GM18508 (cell line): Measurements from ENCODE around the gene ARHGEF38.

ENCODE experiments used
- ATAC-seq: cut with Tn5 transposase; IDR thresholded peaks from one replicate; pipeline ENCODE4 v1.9.1; 2021; ENCODE audit warnings: moderate number of reproducible peaks; ENCODE audit not compliant: insufficient read depth, unreplicated experiment

Gene ARHGEF38, protein sequence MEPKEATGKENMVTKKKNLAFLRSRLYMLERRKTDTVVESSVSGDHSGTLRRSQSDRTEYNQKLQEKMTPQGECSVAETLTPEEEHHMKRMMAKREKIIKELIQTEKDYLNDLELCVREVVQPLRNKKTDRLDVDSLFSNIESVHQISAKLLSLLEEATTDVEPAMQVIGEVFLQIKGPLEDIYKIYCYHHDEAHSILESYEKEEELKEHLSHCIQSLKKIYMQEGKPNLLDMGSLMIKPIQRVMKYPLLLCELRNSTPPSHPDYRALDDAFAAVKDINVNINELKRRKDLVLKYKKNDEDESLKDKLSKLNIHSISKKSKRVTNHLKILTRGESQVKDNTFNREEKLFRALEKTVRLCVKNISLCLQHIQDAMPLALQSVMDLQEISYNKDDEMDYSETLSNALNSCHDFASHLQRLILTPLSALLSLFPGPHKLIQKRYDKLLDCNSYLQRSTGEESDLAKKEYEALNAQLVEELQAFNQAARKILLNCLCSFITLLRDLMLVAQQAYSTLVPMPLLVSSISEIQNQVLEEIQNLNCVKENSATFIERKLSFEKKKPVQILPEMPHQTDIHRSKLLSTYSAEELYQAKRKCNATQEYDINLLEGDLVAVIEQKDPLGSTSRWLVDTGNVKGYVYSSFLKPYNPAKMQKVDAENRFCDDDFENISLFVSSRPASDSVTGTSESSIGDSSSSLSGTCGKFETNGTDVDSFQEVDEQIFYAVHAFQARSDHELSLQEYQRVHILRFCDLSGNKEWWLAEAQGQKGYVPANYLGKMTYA

GRCh38 chr4:105551965-105552746 is at the start of gene ARHGEF38:
ARHGEF38 (plus strand) TSS chr4:105552620; CDS start chr4:105552766, 146 bp downstream.
- no peak for ATAC-seq

DNA sequence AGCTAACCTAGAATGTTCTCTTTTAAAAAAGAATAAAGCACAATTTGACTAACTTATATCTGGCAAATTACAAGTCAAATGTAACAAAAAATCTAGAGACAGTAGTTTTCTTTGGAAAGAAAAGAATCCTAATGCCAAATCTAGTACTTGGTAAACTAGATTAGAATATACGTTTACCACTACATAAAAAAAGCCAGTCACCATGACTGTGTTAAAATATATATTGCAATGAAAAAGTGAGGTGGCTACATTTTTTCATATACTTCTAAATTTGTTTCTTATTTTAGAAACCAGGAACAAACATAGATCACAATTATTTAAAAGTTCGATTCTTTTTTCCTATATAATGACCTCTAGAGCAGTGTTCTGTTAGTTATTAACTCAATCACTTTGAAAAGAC is 48.9 kb upstream of the ARHGEF38 start:
- no peak for ATAC-seq

DNA sequence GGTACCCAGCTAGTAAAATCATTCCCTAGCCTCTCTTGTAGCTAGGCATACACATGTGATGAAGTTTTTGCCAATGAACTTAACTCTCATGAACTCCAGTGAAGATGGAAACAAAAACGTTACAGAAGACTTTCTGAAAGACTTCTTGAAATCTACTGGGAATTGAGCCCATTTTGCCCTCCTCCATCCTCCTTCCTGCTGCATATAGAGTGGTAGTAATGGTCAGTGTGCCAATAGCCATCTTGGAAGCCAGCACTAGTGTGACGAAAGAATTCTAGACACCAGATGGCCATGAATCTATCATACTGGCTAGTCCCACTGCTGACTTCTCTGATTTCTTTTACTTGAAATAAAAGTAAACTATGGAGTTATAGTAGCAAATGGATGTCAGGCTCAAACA is 47.7 kb upstream of the ARHGEF38 start:
- ATAC-seq: no peak

- ATAC-seq: peak; percentile 96
Observed at GRCh38 chr4:105509291-105509690, 43.1 kb upstream of the ARHGEF38 start.

GRCh38 chr4:105509714-105510113 is 42.7 kb upstream of the ARHGEF38 start:
- ATAC-seq: no peak

DNA sequence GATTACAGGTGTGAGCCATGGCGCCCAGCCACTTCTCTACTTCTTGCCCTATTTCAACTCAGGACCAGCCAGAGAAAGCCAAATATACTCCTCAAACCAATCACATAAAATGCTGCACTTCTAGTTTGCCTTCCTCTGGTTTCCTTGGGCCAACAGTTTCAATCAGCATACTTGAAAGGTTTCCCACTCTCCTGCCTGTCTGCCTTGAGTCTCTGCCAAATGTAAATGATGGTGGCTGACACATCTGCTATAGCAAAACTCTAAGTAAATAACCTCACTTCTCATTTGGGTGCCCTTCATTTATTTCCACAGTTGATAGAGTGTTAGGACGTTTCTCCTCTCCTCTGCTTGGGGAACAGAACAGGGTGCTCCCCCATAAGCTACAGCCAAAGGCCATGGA is 42.2 kb upstream of the ARHGEF38 start:
- ATAC-seq: no peak

DNA sequence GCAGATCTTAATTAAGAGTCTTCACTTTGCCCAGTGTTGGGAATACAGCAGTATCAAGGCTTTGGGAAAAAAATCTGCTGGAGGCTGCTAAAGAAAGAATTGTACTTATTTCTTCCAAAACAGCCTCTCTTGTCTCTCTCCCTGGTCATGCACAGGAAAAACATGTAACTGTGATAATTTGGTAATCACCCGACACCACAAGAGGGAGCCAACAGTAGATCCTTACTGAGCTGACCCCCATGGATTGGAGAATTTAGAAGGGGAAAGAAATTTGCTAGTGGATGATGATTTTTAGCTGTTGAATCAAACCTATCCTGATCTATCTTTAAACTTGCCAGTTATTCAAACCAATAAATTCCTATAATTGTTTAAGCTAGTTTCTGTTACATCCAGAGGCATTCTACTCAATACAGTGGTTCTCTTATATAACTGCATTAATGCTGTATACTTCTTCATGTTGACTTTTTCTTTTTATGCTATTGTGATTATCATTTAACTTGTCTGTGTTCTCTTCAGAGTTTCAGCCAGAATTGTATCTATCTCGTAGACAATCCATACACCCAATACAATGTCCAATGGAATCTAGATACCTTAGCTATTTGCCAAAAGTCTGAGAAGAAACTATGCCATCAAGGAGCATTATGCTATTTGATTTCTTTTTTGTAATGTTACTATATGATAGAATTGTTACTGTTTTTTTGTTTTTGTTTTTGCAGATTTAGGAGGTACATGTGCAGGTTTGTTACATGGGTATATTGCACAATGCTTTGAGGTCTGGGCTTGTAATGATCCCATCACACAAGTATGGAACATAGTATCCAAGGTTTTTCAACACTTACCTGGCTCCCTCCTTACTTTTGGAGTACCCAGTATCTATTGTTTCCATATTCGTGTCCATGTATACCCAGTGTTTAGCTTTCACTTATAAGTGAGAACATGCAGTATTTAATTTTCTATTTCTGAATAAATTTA is 31.3 kb upstream of the ARHGEF38 start:
- ATAC-seq: peak; percentile 65

DNA sequence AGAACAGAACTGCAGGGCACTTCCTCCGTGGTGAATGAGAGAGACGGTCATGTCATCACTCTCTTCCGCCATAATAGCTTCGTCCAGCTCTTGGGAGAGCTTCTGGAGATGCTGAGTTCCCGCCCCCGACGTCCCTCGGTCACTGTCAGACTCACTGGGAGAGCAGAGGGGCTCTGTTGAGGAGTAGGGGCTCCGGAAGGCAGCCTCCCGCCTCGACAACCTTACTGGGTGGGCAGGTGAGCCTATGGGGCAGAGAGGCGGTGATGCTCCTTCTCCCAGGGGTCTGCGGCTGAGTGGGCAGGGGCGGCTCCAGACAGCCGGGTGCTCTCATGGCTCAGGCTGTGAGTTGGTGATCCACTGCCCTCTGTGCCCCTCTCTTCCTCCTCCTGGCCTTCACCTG is 25.8 kb upstream of the ARHGEF38 start:
- no peak for ATAC-seq

DNA sequence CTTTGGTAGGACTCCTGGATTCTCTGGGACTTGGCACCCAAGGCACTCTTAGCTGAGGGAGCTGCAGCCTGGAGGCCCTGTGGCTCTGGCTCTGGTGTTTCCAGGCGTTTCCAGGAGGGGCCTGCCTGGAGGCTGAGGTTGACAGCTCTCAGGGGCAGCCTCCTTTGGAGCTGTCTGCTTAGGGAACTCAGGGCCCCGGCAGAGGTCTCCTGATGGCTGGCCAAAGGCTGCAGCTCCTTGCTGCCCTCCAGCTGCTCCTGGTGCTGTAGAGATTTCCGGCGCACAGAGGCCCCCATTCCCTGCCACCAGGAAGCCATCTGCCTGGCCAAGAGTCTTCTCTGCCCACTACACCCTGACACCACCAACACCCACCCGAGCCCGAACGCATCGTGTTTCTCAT is 25.3 kb upstream of the ARHGEF38 start:
- ATAC-seq: no peak

DNA sequence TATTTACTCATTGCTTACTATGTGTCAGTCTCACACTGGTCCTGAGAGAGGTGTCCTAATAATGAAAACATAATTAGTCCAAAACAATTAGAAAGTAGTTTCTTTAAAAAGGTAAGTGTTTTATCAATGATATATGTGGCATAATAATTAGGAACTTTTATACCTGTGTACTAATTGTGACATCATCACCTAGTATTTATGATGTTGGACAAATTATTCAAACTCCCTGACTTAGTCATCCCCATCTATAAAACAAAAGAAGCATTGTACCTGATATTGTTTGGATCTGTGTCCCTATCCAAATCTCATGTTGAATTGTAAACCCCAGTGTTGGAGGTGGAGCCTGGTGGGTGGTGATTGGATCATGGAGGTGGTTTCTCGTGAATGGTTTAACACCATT is 15.8 kb upstream of the ARHGEF38 start:
- no peak for ATAC-seq

DNA sequence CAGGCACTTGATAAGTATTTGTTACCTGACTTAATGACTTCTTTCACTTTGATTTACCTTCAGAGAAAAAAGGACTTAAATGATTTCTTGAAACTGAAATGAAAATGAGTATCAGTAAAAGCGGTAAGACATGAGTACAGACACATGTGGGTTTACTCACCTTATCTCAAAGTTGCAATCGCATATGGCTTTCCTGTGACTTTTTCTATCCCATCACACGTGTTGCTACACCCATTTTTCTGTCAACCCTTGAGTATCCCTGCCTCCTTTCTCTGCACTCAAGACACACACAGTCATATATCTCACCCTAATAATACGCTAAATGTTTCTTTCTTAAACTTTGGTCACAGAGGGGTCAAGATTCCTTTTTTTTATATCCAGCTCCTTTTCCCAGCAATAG is 11.0 kb upstream of the ARHGEF38 start:
- no peak for ATAC-seq

- ATAC-seq: no peak
Observed at GRCh38 chr4:105542039-105542438, 10.4 kb upstream of the ARHGEF38 start.

GRCh38 chr4:105543346-105543745 is 9.1 kb upstream of the ARHGEF38 start:
- no peak for ATAC-seq

DNA sequence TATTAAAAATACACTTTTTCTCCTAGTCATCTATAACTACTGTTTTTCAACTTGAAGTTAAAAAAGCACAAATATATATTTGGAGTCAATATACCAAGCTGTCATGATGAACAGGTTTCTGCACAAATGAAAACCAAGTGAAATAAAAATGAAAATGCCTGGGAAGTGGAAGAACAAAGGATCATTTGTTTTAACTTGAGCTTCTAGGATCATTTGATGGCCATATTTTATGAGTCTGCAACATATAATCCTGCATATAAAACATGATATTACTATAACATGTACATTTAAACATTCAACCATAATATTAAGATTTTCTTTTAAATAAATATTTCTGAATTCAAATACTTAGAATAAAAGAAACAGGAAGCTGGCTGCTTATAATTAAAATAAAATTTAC is 8.5 kb upstream of the ARHGEF38 start:
- ATAC-seq: no peak

GRCh38 chr4:105544520-105545286 is 7.7 kb upstream of the ARHGEF38 start:
- ATAC-seq: no peak

DNA sequence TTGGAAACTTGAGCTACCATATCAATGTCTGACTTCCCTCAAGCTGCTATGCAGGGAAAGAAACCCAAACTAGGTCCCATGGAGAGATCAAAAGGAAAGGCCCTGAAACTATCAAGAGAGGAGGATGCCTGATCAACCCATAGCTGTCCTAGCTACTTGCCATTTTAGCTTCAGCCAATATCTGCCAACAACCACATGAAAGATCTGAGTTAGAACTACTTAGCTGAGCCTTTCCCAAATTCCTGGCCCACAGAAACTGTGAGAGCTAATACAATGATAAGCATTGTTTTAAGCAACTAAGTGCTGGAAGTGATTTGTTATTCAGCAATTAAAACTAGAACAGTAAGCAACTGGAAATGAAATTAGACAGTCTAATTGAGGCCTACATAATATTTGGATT is 6.3 kb upstream of the ARHGEF38 start:
- ATAC-seq: no peak

GRCh38 chr4:105547769-105548168 is 4.7 kb upstream of the ARHGEF38 start:
- ATAC-seq: no peak

- ATAC-seq: no peak
Observed at GRCh38 chr4:105548483-105548882, 3.9 kb upstream of the ARHGEF38 start.

DNA sequence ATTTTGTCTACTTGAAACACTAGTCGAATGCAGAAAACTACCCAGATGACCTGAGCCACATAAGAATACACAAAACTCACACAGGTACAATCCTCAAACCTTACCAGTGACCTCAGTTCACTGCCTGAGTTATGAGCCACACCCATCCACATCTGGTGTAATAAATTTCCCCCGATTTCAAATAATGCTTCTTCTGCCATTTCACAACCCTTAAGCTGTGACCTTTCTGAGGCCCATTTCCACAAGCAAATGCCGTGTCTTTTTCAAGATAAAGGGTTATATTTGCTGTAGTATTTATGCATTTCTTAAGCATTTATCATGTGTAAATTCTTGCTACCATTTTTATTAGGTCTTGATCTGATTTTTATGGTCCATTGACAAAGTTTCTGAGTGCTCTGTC is 1.8 kb upstream of the ARHGEF38 start:
- ATAC-seq: no peak
